Trophoblast cell (in vitro differentiated cells and primary cell): ENCODE measurements around the gene CCDC85A.
"Not testable (repeated sequence)": the region's sequence is repeated elsewhere in the genome, so short reads cannot be mapped to it uniquely, and the experiment has no call there.

Source experiments
- DNase-seq, 2 donors: peaks; one replicate each; pipeline ENCODE4 v3.0.0-alpha.2; 2016
- H2AFZ ChIP-seq: 2 replicates; pipeline ENCODE4 v1.6.1; 2013; ENCODE audit warnings: low read length, moderate library complexity, mild to moderate bottlenecking; ENCODE audit not compliant: insufficient read depth, poor library complexity
- H2AK5ac ChIP-seq: 2 replicates; pipeline ENCODE4 v1.6.1; 2013; ENCODE audit warnings: mild to moderate bottlenecking, low read length
- H2BK120ac ChIP-seq: 2 replicates; pipeline ENCODE4 v1.6.1; 2013; ENCODE audit warnings: low read length, mild to moderate bottlenecking, moderate library complexity; ENCODE audit not compliant: insufficient read depth, poor library complexity
- H2BK12ac ChIP-seq: 2 replicates; pipeline ENCODE4 v1.6.1; 2013; ENCODE audit warnings: mild to moderate bottlenecking, low read length, moderate library complexity
- H2BK5ac ChIP-seq: 2 replicates; pipeline ENCODE4 v1.6.1; 2013; ENCODE audit warnings: low read length, low read depth, moderate library complexity, mild to moderate bottlenecking; ENCODE audit not compliant: poor library complexity
- H3K14ac ChIP-seq: 2 replicates; pipeline ENCODE4 v1.6.1; 2013; ENCODE audit warnings: mild to moderate bottlenecking, low read length
- H3K18ac ChIP-seq: 2 replicates; pipeline ENCODE4 v1.6.1; 2013; ENCODE audit warnings: mild to moderate bottlenecking, low read length
- H3K23ac ChIP-seq: 2 replicates; pipeline ENCODE4 v1.6.1; 2013; ENCODE audit warnings: low read length
- H3K27ac ChIP-seq: 2 replicates; pipeline ENCODE4 v1.5.1; 2013; ENCODE audit warnings: low read depth, mild to moderate bottlenecking, inconsistent platforms, low read length, moderate library complexity
- H3K27me3 ChIP-seq: 2 replicates; pipeline ENCODE4 v1.6.1; 2013; ENCODE audit warnings: inconsistent platforms, mild to moderate bottlenecking, low read length, moderate library complexity; ENCODE audit not compliant: insufficient read depth
- H3K36me3 ChIP-seq, 2 experiments: 1 replicate in 1 of 2; 2 replicates in 1 of 2; pipeline ENCODE4 v1.6.1; 2013; ENCODE audit warnings: low read length in 2 of 2, mild to moderate bottlenecking in 2 of 2, moderate library complexity in 1 of 2; ENCODE audit not compliant: insufficient read depth in 2 of 2, control insufficient read depth in 1 of 2
- H3K4ac ChIP-seq: 2 replicates; pipeline ENCODE4 v1.6.1; 2013; ENCODE audit warnings: low read depth, mild to moderate bottlenecking, low read length, moderate library complexity
- H3K4me1 ChIP-seq, 2 experiments: 1 replicate in 1 of 2; 2 replicates in 1 of 2; pipeline ENCODE4 v1.6.1; 2013; ENCODE audit warnings: low read length in 2 of 2, mild to moderate bottlenecking in 2 of 2, moderate library complexity in 1 of 2; ENCODE audit not compliant: insufficient read depth in 2 of 2, control insufficient read depth in 1 of 2
- H3K4me2 ChIP-seq: 2 replicates; pipeline ENCODE4 v1.6.1; 2013; ENCODE audit warnings: inconsistent platforms, mild to moderate bottlenecking, low read length, moderate library complexity
- H3K4me3 ChIP-seq: 2 replicates; pipeline ENCODE4 v1.5.1; 2013; ENCODE audit warnings: mild to moderate bottlenecking, low read depth, low read length, inconsistent platforms
- H3K79me1 ChIP-seq: one replicate; pipeline ENCODE4 v1.6.1; 2013; ENCODE audit warnings: low read length
- H3K79me2 ChIP-seq: 2 replicates; pipeline ENCODE4 v1.6.1; 2013; ENCODE audit warnings: low read length, mild to moderate bottlenecking; ENCODE audit not compliant: control insufficient read depth, insufficient read depth, poor library complexity
- H3K9ac ChIP-seq: 2 replicates; pipeline ENCODE4 v1.6.1; 2013; ENCODE audit warnings: mild to moderate bottlenecking, low read length
- H3K9me3 ChIP-seq: 2 replicates; pipeline ENCODE4 v1.6.1; 2013; ENCODE audit warnings: low read depth, mild to moderate bottlenecking, control low read depth, inconsistent platforms, low read length; ENCODE audit not compliant: insufficient read depth
- H4K12ac ChIP-seq: 2 replicates; pipeline ENCODE4 v1.6.1; 2013; ENCODE audit warnings: low read depth, mild to moderate bottlenecking, low read length, moderate library complexity
- H4K8ac ChIP-seq: 2 replicates; pipeline ENCODE4 v1.6.1; 2013; ENCODE audit warnings: low read depth, mild to moderate bottlenecking, low read length, moderate library complexity
- H4K91ac ChIP-seq: one replicate; pipeline ENCODE4 v1.6.1; 2013; ENCODE audit warnings: low read depth, mild to moderate bottlenecking, low read length, moderate library complexity
- WGBS: extraction: QIAGEN DNeasy Blood & Tissue Kit; methylation state at CpG from one replicate; pipeline ENCODE4 v1.1.7; 2013; ENCODE audit warnings: missing lambda C conversion rate; ENCODE audit not compliant: insufficient read length, insufficient coverage; ENCODE audit errors: extremely low coverage; 5-methylcytosine and 5-hydroxymethylcytosine counted together

The CCDC85A gene

GRCh38 chr2:56148825-56149224 lies 35.0 kb upstream of the CCDC85A start:
- H3K79me1 ChIP-seq, result no peaks in the 10 kb centered on the region
- no peak overlapping the region for H3K4me2 ChIP-seq
- H2BK12ac ChIP-seq, result no peak overlapping the region
- H3K4ac ChIP-seq, result no peak overlapping the region
- no peaks in the 10 kb centered on the region for H3K4me1 ChIP-seq
- H3K14ac ChIP-seq, result no peak overlapping the region
- no peak overlapping the region for H4K91ac ChIP-seq
- H3K27me3 ChIP-seq, result no peaks in the 10 kb centered on the region
- H3K9ac ChIP-seq, result no peak overlapping the region
- H3K23ac ChIP-seq, result no peak overlapping the region
- H3K18ac ChIP-seq, result no peak overlapping the region
- H4K12ac ChIP-seq, result no peak overlapping the region
- H2BK5ac ChIP-seq, result no peak overlapping the region
- H2BK120ac ChIP-seq, result no peak overlapping the region
- H3K9me3 ChIP-seq, result no peaks in the 10 kb centered on the region
- no peak overlapping the region for H4K8ac ChIP-seq
- no CpG with 5 or more reads among the region's 3 CpGs for WGBS
- no peak for DNase-seq
- no peaks in the 10 kb centered on the region for H3K36me3 ChIP-seq
- H3K4me3 ChIP-seq, result no peak overlapping the region
- H2AK5ac ChIP-seq, result no peak overlapping the region
- no peak overlapping the region for H3K27ac ChIP-seq
- no peaks in the 10 kb centered on the region for H3K79me2 ChIP-seq
- H2AFZ ChIP-seq, result no peak overlapping the region

DNA sequence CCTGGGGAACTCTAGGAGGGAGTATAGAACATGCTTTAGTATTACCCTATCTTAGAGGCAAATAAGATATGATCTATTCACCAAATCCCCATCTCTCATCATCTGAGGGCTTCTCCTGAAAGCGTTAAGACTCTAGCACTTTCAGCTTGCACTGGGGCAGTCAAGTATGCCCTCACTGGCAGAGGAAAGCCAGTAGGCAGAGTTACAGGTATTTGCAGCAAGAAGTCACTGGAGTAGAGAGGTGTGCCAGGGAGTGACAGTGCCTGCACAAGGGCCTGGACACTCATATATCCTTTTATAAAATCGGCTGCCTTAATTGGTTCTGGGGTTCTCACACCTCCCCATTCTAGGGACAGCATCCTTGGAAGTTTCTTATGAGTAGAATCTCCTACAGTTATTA lies 31.9 kb upstream of the CCDC85A start:
- Histone ChIP-seq H3K18ac (no peak overlapping the region), H3K79me2 (no peaks in the 10 kb centered on the region), H3K4me3 (no peak overlapping the region), H4K8ac (no peak overlapping the region), H3K9me3 (no peaks in the 10 kb centered on the region), H2BK120ac (no peak overlapping the region), H3K4me2 (no peak overlapping the region), H3K27me3 (no peaks in the 10 kb centered on the region), H3K9ac (no peak overlapping the region), H2BK5ac (no peak overlapping the region), H4K12ac (no peak overlapping the region), H3K23ac (no peak overlapping the region), H3K79me1 (no peaks in the 10 kb centered on the region), H3K14ac (no peak overlapping the region), H3K36me3 (no peaks in the 10 kb centered on the region), H2AK5ac (no peak overlapping the region), H2BK12ac (no peak overlapping the region), H3K4ac (no peak overlapping the region), H3K27ac (no peak overlapping the region), H3K4me1 (no peaks in the 10 kb centered on the region), H2AFZ (no peak overlapping the region), H4K91ac (no peak overlapping the region)
- no CpG with 5 or more reads among the region's 2 CpGs for whole genome bisulfite sequencing
- no peak for DNase-seq

DNA sequence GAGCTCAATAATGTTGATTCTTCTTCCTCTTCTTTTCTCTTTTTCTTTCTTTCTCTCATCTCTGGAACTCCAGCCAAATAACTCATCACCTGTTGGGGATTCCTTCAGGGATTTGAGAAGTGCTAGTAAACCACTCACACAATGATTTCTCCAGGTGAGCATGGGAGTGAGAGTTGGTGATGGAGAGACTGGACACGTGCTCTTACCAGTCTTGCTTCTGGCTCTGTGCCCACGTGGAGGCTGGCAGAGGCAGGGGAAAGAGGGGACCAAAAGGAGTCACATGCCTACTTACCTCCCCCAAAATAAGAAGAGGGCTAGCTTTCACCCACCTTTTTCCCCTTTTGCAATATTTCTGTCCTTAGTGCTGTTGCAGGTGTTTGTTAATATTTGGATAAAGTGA lies 28.6 kb upstream of the CCDC85A start:
- no peak overlapping the region for H2BK120ac ChIP-seq

GRCh38 chr2:56159875-56160274 lies 23.9 kb upstream of the CCDC85A start:
- not testable (repeated sequence) for H3K4ac ChIP-seq, DNase-seq, H3K4me2 ChIP-seq, H3K27me3 ChIP-seq, H2BK120ac ChIP-seq, H3K4me3 ChIP-seq, H4K8ac ChIP-seq, H3K18ac ChIP-seq, H3K36me3 ChIP-seq, H2BK12ac ChIP-seq, H3K4me1 ChIP-seq, H3K79me2 ChIP-seq, H4K91ac ChIP-seq, H3K27ac ChIP-seq, H3K14ac ChIP-seq, H3K79me1 ChIP-seq, H2BK5ac ChIP-seq, H2AFZ ChIP-seq, H4K12ac ChIP-seq, H3K9ac ChIP-seq, H3K23ac ChIP-seq, H2AK5ac ChIP-seq, H3K9me3 ChIP-seq
- no CpG with 5 or more reads among the region's 5 CpGs for WGBS

More for the DNA sequence above, 28.6 kb upstream of the CCDC85A start:
- Histone ChIP-seq H3K27ac (no peak overlapping the region), H3K4me3 (no peak overlapping the region), H3K23ac (no peak overlapping the region), H3K79me1 (no peaks in the 10 kb centered on the region), H3K18ac (no peak overlapping the region), H4K8ac (no peak overlapping the region), H3K14ac (no peak overlapping the region), H3K9ac (no peak overlapping the region), H3K4me1 (no peaks in the 10 kb centered on the region), H2BK12ac (no peak overlapping the region), H2AFZ (no peak overlapping the region), H4K12ac (no peak overlapping the region), H2AK5ac (no peak overlapping the region), H3K27me3 (no peaks in the 10 kb centered on the region), H3K36me3 (no peaks in the 10 kb centered on the region), H2BK5ac (no peak overlapping the region), H3K79me2 (no peaks in the 10 kb centered on the region), H4K91ac (no peak overlapping the region), H3K4me2 (no peak overlapping the region), H3K9me3 (no peaks in the 10 kb centered on the region), H3K4ac (no peak overlapping the region)
- no peak for DNase-seq
- no CpG with 5 or more reads among the region's 2 CpGs for WGBS
